Osteoblast (primary cell): Measurements from ENCODE around the gene LZTS3. TPM values are rescaled to one million over a fixed set of nuclear protein-coding genes. Genes with fewer than 3 reads are reported as not detected.
A peak's percentile ranks its signal among the peaks of the same experiment; 100 is the strongest.

ENCODE experiments used
- DNase-seq: peaks from one replicate; pipeline ENCODE4 v3.0.0; 2011; ENCODE audit warnings: low spot score, mixed read lengths; ENCODE audit not compliant: insufficient read length; ENCODE audit errors: missing footprints
- H2AFZ ChIP-seq: 2 replicates; pipeline ENCODE4 v1.6.0; 2011; ENCODE audit warnings: mild to moderate bottlenecking, low read length
- H3K27ac ChIP-seq: 2 replicates; pipeline ENCODE4 v1.5.1; 2011; ENCODE audit warnings: mild to moderate bottlenecking, low read depth, low read length, moderate library complexity
- H3K27me3 ChIP-seq: 2 replicates; pipeline ENCODE4 v1.6.0; 2012; ENCODE audit warnings: mild to moderate bottlenecking, control low read depth, inconsistent platforms, low read length, moderate library complexity; ENCODE audit not compliant: insufficient read depth
- H3K36me3 ChIP-seq: 2 replicates; pipeline ENCODE4 v1.5.1; 2011; ENCODE audit warnings: mild to moderate bottlenecking, low read length, control low read depth, moderate library complexity; ENCODE audit not compliant: insufficient read depth
- H3K4me1 ChIP-seq: 2 replicates; pipeline ENCODE4 v1.5.1; 2011; ENCODE audit warnings: mild to moderate bottlenecking, low read length, control low read depth, moderate library complexity; ENCODE audit not compliant: insufficient read depth
- H3K4me2 ChIP-seq: 2 replicates; pipeline ENCODE4 v1.6.0; 2011; ENCODE audit warnings: mild to moderate bottlenecking, low read length; ENCODE audit not compliant: insufficient read depth
- H3K4me3 ChIP-seq: fragments of 200-600 bp; sonication (generic); 3 replicates; pipeline ENCODE4 v1.5.1; 2012; ENCODE audit warnings: mild to moderate bottlenecking, low read length, inconsistent platforms; ENCODE audit not compliant: insufficient read depth
- H3K79me2 ChIP-seq: 2 replicates; pipeline ENCODE4 v1.6.0; 2012; ENCODE audit warnings: mild to moderate bottlenecking, low read length, control low read depth, inconsistent platforms; ENCODE audit not compliant: insufficient read depth
- H3K9me3 ChIP-seq: 2 replicates; pipeline ENCODE4 v1.5.1; 2011; ENCODE audit warnings: low read depth, low read length, control low read depth
- H4K20me1 ChIP-seq: 2 replicates; pipeline ENCODE4 v1.6.0; 2012; ENCODE audit warnings: mild to moderate bottlenecking, low read length, control low read depth; ENCODE audit not compliant: insufficient read depth
- CTCF ChIP-seq: IDR thresholded peaks from 2 replicates; pipeline ENCODE4 v1.5.1; 2011; ENCODE audit warnings: mild to moderate bottlenecking, low read depth, low read length, moderate library complexity; ENCODE audit errors: extremely low read depth
- total RNA-seq: library from RNA; depleted of rRNA; stranded (reverse); fragments of >200 nt; gene quantifications from 2 replicates; pipeline ENCODE4 v1.2.3, GENCODE V29; 2012

Gene LZTS3
- total RNA-seq, 1 donor, result 3.6 TPM

DNA sequence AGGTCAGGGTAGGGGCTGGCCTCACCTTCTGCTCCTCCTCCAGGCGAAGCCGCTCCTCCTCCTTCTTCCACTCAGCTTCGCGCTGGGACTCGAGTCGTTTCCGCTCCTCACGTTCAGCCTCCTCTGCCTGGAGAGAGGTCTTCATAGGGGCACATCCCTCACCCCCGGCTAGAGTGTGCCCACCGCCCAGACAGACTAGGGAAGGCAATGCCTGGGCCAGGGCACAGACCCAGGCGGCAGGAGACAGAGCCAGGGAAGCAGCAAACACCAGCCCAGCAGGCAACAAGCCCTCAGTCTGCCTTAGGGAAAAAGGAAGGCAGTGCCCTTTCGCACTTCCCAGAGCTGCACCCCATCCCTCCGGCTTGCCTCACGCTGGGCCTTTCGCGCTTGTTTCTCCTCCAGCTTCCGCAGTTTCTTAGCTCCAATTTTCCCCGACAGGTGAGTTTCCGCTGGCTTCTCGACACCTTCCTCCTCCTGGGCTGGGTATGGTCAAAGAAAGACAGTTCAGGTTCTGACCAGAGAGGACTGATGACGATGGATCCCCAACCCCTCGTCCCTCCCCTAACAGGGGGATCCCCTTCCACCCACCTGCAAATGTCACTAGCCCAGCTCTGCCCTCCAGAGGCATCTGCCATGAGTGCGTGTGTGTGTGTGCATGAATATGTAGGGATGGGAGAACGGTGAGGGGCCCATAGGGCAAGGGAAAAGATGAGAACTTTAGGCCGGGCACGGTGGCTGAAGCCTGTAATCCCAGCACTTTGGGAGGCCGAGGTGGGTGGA, 26.8 kb upstream of the LZTS3 start:
- Histone ChIP-seq H3K79me2 (peaks cover 25% of the 10 kb centered on the region), H3K4me1 (peaks cover 6% of the 10 kb centered on the region), H3K27me3 (no peaks in the 10 kb centered on the region), H3K4me2 (no peak overlapping the region), H4K20me1 (no peaks in the 10 kb centered on the region), H2AFZ (no peak overlapping the region), H3K9me3 (no peaks in the 10 kb centered on the region), H3K4me3 (no peak overlapping the region), H3K36me3 (peaks cover 39% of the 10 kb centered on the region), H3K27ac (no peak overlapping the region)
- TF ChIP-seq CTCF, result no peak
- peak; percentile 52 for DNase-seq

DNA sequence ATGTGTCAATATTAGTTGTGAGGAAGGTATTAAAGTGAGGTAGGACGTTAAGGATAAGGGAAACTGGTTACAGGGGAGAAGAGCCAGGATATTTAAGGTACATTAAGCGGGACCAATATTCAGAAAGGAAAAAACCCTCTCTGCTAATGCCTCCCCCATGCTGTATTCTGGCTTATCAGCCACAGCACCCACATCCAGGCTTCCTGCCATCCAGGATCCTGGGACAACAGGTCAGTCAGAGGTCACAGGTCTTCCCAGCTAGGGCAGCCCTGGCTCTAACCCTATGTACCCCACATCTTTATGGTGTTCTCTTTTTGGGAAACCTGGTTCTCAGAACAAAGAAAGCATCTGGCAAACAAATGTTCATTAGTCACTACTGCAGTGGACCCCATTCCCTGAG, 25.9 kb upstream of the LZTS3 start:
- no peak for DNase-seq
- H3K4me3 ChIP-seq, result no peak overlapping the region

DNA sequence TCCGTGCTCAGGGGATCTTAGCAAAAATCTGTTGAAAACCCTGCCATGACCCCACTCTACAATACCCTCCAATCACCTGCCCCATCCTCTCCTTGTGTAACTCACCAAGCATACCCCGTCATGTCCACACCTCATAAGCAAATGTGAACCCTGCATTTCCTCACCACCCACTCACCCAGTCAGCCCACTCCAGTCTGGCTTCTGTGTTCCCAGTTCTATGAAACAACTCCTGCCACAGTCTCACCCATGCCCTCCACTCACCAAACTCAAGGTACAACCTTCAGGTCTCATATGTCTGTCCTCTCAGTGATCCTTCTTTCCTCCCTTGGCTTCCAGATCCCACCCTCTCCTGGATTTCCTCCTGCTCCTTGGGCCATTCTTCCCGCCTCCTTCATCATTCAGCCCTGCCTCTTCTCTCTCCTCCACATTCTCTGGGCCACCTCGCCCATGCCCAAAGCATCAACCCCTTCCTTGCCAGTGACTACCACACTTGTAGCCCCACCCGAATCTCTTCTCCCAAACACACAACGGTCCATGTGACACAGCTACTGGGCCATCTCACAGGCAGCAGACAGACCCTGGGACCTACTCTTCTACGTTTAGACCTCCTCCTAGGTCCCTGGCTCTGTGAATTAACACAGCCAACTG, 22.4 kb upstream of the LZTS3 start:
- Histone ChIP-seq H3K9me3 (no peaks in the 10 kb centered on the region), H4K20me1 (no peaks in the 10 kb centered on the region), H3K4me2 (no peak overlapping the region), H3K4me3 (no peak overlapping the region), H3K27ac (no peak overlapping the region), H3K79me2 (no peaks in the 10 kb centered on the region), H3K36me3 (peaks cover 73% of the 10 kb centered on the region), H2AFZ (no peak overlapping the region), H3K4me1 (no peaks in the 10 kb centered on the region), H3K27me3 (no peaks in the 10 kb centered on the region)
- DNase-seq, result peak; percentile 58
- no peak for TF ChIP-seq CTCF

More for the DNA sequence above, 25.9 kb upstream of the LZTS3 start:
- peaks cover 23% of the 10 kb centered on the region for H3K79me2 ChIP-seq
- H3K27ac ChIP-seq, result no peak overlapping the region
- no peaks in the 10 kb centered on the region for H3K27me3 ChIP-seq
- peaks cover 6% of the 10 kb centered on the region for H3K4me1 ChIP-seq
- H3K4me2 ChIP-seq, result no peak overlapping the region
- no peaks in the 10 kb centered on the region for H4K20me1 ChIP-seq
- H3K9me3 ChIP-seq, result no peaks in the 10 kb centered on the region
- no peak for TF ChIP-seq CTCF
- no peak overlapping the region for H2AFZ ChIP-seq
- H3K36me3 ChIP-seq, result peaks cover 49% of the 10 kb centered on the region

- H3K9me3 ChIP-seq, result no peaks in the 10 kb centered on the region
- no peaks in the 10 kb centered on the region for H3K79me2 ChIP-seq
- TF ChIP-seq CTCF, result no peak
- peaks cover 74% of the 10 kb centered on the region for H3K36me3 ChIP-seq
- no peak overlapping the region for H3K27ac ChIP-seq
- H3K4me3 ChIP-seq, result no peak overlapping the region
- no peaks in the 10 kb centered on the region for H3K4me1 ChIP-seq
- no peak overlapping the region for H3K4me2 ChIP-seq
- no peaks in the 10 kb centered on the region for H3K27me3 ChIP-seq
- H4K20me1 ChIP-seq, result no peaks in the 10 kb centered on the region
- no peak overlapping the region for H2AFZ ChIP-seq
- peak; percentile 44 for DNase-seq
Observed at GRCh38 chr20:3194617-3195280, 21.4 kb upstream of the LZTS3 start.
